Neural progenitor cell (in vitro differentiated cells): ENCODE results near the gene GNAZ.

Experiments
- EZH2 ChIP-seq: fragments of 200-600 bp; sonication (generic); IDR thresholded peaks from 2 replicates; pipeline ENCODE4 v1.6.1; 2017; ENCODE audit warnings: antibody characterized with exemption, mild to moderate bottlenecking, moderate library complexity
- TF ChIP-seq, protein P1 (sequence below): fragments of 200-600 bp; sonication (generic); IDR thresholded peaks from 2 replicates; pipeline ENCODE4 v1.5.1; 2017; ENCODE audit warnings: antibody characterized with exemption, mild to moderate bottlenecking

DNA sequence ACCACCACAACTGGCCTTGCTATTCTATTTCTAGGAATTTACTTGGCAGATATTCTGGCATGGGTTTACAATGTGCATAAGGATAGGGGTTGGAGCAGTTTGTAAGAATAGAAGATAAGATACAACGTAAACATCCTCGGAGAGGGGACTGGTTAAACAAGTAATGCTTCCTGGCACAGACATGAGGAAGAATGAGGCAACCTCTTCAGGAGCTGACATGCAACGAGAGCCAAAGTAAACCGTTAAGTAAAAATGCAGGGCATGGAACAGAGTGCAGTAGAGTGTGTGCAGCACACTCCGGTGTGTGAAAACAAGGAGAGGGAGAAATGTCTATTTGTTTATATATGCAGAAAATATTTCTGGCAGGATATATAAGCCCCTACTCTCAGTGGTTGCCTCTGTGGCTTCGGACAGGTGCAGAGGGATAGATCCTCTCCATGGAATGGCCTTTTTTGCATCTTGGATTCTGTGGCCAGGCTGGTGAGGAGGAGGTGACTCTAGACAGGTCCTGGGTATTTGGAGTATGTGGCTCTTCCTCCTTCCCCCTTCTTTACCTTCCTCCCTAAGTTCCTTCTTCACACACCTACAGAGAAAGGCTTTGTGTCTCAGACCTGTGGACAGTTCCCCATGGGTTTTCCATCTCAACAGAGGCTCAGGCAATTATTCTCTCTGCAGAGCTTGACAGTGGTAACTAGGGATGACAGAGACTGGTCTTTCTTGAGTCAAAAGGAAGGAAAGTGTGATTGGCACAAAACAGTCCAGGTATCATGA, 77.5 kb downstream of the GNAZ start:
- TF ChIP-seq, protein P1, sequence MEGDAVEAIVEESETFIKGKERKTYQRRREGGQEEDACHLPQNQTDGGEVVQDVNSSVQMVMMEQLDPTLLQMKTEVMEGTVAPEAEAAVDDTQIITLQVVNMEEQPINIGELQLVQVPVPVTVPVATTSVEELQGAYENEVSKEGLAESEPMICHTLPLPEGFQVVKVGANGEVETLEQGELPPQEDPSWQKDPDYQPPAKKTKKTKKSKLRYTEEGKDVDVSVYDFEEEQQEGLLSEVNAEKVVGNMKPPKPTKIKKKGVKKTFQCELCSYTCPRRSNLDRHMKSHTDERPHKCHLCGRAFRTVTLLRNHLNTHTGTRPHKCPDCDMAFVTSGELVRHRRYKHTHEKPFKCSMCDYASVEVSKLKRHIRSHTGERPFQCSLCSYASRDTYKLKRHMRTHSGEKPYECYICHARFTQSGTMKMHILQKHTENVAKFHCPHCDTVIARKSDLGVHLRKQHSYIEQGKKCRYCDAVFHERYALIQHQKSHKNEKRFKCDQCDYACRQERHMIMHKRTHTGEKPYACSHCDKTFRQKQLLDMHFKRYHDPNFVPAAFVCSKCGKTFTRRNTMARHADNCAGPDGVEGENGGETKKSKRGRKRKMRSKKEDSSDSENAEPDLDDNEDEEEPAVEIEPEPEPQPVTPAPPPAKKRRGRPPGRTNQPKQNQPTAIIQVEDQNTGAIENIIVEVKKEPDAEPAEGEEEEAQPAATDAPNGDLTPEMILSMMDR = no peak
- TF ChIP-seq EZH2 = no peak
